Measurements from ENCODE around the gene DNAJC5.
A peak's percentile ranks its signal among the peaks of the same experiment; 100 is the strongest.
"Not testable (repeated sequence)": the region's sequence is repeated elsewhere in the genome, so short reads cannot be mapped to it uniquely, and the experiment has no call there.

DNAJC5 gene

DNA sequence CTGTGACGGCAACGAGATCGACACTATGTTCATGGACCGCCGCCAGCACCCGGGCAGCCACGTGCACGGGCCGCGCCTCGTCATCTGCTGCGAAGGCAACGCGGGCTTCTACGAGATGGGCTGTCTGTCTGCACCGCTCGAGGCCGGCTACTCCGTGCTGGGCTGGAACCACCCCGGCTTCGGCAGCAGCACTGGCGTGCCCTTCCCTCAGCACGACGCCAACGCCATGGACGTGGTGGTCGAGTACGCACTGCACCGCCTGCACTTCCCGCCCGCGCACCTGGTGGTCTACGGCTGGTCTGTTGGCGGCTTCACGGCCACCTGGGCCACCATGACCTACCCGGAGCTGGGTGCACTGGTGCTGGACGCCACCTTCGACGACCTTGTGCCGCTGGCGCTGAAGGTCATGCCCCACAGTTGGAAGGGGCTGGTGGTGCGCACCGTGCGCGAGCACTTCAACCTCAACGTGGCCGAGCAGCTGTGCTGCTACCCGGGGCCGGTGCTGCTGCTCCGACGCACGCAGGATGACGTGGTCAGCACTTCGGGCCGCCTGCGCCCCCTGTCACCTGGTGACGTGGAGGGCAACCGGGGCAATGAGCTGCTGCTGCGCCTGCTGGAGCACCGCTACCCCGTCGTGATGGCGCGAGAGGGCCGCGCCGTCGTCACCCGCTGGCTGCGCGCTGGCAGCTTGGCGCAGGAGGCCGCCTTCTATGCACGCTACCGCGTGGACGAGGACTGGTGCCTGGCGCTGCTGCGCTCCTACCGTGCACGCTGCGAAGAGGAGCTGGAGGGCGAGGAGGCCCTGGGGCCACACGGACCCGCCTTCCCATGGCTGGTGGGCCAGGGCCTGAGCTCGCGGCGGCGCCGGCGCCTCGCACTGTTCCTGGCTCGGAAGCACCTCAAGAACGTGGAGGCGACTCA, 32.7 kb upstream of the DNAJC5 start:
- no peak for DNase-seq

DNA sequence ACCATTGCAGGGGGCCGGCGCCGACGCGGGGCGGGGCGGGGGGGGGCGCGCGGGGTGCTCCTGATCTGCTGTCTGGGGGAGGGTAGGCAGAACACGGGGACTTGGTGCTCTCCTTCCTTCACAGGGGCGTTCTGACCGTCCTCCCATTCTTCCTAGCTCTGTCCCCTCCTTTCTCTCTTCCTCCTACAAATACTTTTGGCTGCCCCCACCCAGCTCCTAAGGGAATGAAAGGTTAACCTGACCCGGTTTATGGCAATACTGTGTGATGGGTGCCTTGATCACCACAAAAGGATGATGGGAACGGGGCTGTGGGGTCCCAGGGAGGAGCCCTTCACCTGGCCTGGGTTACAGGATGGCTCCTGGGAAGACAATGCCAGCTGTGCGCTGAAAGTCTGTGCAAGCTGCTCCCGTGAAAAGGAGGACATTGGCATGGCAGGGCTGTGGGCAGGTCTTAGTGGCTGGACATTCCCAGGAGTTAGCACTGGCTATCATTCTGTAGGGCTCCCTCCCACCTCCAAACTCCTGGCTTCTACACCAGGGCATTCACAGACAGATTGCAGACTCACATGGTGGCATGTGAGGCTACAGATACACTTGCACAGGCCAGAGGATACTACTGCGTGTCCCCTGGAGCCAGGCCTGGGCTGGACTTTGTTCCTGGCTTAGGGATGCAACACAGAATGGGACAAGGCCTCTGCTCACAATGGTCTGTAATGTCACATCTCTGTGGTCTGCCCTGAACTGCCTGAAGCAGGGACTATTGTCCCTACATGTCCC, 31.7 kb upstream of the DNAJC5 start:
- no peak for DNase-seq

DNA sequence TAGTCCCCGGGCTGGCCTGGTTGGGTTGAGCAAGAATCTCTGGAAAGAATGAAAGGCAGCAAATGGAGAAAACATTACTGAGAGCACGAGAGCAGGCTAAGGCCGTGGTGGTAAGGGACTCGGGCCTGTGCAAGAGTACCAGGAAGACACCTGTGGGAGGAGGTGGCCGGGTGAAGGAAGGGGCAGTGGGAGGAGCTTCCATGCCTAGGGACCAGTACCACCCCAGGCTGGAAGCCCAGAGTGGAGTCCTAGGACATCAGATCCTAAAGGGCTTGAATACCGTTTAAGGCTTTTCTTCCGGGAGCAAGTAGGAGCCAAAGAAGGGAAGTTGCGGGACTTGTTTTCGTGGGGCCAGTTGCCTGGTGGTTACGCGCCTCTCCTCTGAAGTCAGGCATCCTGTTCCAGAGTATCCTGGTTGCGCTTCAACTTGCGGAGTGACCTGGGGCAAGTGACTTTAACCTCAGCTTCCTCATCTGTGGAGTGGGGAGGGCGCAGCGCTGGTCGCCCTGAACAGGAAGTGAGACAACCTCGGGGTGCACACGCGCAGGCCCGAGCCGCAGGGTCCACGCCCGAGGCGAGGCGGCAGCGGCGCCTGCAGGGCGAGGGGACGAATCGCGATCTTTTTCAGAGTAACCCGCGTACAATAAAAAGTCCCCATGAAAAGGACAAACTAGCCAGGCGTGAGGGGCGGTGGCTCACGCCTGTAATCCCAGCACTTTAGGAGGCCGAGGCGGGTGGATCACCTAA, 31.0 kb upstream of the DNAJC5 start:
- peak; percentile 86 for DNase-seq

DNA sequence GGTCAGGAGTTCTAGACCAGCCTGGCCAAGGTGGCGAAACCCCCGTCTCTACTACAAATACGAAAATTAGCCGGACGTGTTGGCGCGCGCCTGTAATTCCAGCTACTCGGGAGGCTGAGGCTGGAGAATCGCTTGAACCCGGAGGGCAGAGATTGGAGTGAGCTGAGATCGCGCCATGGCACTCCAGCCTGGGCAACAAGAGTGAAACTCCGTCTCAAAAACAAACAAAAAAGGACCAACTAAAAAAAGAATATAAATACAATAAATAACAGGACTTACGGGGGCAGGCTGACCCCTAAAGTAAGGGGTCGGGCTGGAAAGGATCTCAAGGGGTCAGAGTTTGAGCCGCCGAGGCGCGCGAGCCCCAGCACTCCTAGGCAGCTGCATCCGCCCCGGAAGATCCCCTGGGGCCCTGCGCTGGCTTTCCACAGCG, 30.4 kb upstream of the DNAJC5 start:
- no peak for DNase-seq

DNA sequence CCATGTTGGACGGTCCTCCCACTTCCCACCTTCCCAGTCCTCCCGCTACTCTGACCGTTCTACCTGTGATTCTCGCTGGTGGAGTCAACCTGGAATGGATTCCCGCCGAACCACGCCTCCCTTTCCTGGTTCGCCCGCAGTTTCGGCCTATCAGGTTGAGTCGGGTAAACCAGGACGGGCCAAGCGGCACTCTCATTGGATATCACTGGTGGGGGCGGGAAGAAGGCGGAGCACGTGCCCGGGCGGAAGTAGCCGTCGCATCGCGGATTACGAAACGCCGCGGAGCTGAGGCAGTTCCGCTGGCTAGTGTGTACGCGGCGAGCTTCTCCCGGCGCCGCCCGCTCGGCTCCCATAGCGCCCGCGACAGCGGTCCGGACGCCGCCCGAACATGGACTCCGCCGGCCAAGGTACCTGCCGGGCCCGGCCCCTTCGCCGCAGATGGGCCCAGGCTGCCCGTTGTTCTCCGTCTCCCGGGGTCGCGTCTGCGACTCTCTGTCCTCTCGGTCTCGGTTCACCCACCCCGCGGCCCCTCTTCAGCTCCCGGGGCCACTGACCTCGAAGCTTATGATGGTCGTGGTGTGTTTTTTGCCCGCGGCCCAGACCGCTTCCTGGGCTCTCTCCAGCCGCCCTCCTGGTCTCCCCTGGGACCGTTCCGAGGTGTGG, 29.8 kb upstream of the DNAJC5 start, which contains the start of gene TPD52L2:
TPD52L2 (plus strand) TSS at position 293 of the 663 bp plus-strand sequence; CDS start at position 389, 96 bp downstream.
- peak; percentile 97 for DNase-seq

DNA sequence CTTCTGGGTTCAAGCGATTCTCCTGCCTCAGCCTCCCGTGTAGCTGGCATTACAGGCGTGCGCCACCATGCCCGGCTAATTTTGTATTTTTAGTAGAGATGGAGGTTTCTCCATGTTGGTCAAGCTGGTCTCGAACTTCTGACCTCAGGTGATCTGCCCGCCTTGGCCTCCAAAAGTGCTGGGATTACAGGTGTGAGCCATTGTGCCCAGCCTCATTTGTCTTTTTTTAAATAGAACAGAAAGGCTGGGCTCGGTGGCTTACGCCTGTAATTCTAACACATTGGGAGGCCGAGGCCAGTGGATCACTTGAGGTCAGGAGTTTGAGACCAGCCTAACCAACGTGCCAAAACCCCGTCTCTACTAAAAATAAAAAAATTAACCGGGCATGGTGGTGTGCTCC, 27.9 kb upstream of the DNAJC5 start:
- DNase-seq, result not testable (repeated sequence)

DNA sequence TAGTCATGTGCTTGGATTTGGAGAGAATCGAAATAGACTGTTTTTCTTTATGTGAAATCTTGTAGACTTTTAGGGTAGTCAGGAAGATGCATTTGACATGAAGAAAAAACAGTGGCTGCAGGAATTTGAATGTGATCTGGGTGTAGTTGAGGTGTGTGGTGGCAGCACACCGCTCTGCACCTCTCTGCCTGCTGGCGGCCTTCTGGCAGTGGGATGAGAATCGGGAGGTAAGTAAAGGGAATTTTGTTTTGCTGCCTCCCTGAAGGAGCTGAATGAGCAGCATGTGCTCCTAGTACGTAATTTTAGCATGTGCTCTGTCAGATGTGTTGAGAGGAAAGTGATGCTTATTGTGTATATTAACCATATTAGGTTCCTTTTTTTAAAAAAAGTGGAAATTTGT, 26.7 kb upstream of the DNAJC5 start:
- DNase-seq, result no peak

DNA sequence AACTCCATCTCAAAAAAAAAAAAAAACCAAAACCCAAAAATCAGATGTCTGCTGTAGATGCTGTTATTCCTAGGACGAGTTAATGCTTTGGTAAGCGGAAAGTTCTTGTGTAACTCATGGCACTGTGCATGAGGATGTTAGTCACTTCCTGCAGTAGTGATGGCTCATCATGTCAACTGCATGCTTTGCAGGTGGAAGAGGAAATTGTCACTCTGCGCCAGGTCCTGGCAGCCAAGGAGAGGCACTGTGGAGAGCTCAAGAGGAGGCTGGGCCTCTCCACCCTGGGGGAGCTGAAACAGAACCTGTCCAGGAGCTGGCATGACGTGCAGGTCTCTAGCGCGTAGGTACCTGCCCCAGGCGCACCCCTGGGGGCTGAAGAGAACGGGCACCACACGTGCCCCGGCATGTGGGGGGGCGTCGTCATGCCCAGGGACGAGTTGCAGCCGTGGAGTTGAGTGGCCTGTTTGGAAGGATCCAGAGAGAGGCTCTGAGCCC, 21.4 kb upstream of the DNAJC5 start:
- DNase-seq, result no peak

DNA sequence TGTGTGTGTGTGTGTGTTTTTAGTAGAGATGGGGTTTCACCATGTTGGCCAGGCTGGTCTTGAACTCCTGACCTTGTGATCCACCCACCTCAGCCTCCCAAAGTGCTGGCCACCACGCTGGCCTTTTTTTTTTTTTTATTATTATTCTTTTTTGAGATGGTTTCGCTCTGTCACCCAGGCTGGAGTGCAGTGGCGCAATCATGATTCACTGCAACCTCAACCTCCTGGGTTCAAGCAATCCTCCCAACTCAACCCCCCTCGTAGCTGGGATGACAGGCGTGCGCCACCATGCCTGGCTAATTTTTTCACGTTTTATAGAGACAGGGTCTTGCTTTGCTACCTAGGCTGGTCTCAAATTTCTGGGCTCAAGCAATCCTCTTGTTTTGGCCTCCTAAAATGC, 20.7 kb upstream of the DNAJC5 start:
- not testable (repeated sequence) for DNase-seq

DNA sequence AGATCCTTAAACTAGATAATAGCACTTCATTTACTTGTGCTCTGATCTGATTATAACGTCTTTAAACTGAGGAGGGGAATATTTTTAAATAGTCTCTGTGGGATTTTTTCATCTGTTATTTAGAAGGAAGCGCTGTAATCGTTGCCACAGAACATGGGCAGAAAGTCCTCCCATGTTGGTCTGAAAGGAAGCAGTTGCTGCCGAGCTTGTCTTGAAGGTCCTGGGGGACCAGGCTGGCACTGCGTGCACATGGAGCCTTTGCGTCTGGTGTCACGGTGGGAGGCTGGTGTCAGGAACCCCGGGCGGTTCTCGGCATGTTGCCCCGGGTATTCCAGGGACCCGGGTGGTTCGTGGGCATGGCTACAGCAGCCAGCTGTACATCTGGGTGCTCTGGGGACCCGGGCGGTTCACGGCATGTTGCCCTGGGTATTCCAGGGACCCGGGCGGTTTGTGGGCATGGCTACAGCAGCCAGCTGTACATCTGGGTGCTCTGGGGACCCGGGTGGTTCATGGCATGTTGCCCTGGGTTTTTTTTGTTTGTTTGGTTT, 18.4 kb upstream of the DNAJC5 start:
- DNase-seq, result no peak

DNA sequence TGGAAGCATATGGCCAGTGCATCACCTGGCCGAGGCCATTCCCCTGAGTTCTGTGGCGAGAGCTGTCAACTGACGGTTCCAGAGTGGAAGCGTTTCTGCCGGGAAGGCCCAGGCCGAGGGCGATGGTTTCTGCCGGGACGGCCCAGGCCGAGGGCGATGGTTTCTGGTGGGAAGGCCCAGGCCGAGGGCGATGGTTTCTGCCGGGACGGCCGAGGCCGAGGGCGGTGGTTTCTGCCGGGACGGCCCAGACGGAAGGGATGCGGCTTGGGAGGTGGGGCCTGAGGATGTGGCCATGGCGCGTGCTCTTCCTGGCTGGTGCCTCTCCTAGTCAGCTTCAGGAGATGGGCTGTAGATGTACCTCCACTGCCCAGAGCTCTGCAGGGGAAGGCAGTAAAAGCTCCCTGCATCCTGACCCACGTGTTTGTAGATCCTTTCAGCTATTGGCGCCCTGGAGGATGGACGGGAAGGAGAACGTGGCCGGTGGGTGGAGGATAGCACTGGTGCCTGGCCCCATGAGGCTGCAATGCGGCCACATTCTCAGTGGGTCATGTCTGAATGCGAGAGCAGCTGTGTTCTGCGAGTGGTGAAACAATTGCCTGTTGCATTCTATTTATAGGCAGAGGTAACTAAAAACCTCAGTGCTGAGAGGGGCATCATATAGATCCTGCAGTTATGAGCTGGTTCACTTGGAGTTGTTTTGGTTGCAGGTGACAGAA, 17.0 kb upstream of the DNAJC5 start:
- DNase-seq, result no peak

DNA sequence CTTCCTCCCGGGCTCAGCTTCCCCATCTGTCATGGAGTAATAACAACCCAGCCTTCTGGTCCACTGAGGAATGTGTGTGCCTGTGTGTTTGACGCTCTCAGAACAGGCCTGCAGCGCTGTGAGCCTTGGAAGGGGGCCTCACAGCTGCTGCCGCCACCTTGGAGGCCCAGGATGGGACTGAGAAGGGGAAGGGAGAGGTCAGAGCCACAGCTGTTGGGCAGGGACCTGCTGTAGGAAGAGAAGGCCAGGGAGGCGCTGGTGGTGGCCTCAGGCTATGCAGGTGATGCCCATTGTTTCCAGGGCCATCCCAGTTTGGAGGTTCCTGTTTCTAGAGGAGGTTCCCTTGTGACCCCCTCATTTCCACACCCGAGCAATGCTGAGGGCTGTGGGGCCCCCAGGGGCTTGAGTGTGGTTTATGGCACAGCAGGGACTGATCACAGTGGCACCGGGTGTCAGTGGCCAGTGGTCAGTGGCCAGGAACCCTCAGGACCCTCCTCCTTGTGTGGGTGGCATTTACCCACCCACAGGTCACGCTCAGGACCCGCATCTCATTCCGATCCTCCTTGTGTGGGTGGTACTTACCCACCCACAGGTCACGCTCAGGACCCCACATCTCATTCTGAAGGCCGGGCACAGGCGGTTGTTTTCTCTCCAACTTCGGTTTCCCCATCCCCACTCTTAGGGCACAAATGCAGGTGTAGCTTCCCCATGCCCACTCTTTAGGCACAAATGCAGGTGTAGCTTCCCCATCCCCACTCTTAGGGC, 15.8 kb upstream of the DNAJC5 start:
- DNase-seq, result no peak

DNA sequence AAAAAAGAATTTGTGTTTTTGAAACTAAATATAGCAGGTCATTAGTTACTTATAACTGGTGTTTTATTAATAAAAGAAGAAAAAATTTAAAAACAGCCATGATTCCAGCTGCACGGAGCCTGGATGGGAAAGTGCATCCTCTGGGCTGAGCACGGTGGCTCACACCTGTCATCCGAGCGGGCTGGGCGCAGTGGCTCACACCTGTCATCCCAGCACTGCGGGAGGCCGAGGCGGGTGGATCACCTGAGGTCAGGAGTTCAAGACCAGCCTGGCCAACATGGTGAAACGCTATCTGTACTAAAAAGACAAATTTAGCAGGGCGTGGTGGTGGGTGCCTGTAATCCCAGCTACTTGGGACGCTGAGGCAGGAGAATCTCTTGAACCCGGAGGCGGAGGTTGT, 14.0 kb upstream of the DNAJC5 start:
- DNase-seq, result not testable (repeated sequence)

DNA sequence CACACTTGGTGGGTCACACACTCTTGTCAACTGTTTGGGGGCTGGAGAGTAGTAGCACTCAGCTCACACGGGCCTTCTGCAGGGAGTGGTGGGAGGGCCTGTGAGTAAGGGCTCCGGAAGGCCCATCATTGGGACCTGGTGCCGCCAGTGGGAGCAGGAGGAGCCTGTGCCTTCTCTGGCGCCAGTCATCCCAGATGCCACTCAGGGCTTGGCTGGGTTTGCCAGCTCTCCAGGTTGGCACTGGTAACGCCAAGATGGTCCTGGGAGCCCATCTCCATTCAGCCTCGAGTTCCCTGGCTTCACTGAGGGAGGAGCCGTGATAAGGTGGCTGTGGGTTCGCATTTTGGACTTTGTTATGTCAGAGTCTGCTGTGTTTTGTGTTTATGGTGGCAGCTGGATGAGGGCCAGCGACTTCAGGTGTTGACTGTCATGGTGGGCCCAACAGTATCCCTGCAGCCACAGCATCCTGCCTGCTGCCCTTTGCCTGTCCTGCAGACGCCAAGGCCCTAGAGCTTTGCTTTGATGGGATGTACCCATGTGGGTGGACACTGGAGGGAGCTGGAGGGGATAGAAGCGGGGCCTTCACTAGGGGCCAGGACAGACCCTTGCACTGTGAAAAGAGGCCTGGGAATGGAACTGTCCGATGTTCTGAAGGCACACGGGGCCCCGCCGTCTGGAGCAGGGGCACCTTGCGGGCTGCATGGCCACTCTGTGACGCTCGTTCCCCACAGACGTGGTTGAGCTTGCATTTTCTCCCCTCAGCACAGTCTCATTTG, 13.3 kb upstream of the DNAJC5 start:
- no peak for DNase-seq

DNA sequence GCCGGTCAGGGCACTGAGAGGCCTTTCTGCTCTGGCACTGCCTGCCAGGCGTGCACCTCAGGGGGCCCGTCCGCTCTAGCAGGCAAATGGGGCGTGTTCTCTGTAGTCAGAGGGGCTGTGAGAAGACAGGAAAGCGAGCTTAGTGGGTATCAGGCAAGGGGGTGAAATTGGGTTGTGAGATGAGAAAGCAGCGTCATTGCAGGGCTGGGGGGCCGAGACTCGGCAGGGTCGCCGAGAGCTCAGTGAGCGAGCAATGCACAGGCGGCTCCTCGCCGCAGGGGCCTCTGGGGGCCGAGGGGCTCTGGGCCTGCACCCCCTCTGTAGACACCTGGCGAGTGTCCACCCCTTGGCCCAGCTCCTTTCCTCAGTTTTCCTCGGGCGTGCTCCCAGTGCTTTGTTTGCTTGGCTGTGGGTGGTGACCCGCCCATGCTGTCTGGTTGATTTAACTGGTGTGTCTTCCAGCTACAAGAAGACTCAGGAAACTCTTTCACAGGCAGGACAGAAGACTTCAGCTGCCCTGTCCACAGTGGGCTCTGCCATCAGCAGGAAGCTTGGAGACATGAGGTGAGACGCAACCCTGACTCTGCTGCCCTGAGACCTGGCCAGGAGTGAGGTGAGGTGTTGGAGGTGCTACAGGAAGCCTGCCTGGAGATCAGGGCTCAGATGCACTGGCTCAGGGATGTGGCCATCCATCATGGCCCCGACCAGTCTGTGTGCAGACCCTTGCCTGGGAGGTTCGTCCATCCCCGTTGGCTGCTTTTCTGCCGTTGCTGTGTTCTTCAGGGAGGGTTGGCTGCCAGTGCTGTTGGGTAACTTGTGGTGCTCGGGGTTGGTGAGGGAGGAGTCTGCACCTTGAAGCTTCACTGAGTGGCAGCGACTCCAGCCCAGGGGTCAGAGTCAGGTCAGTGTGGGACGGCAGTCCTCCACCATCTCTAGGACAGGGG, 12.4 kb upstream of the DNAJC5 start:
- DNase-seq, result no peak

DNA sequence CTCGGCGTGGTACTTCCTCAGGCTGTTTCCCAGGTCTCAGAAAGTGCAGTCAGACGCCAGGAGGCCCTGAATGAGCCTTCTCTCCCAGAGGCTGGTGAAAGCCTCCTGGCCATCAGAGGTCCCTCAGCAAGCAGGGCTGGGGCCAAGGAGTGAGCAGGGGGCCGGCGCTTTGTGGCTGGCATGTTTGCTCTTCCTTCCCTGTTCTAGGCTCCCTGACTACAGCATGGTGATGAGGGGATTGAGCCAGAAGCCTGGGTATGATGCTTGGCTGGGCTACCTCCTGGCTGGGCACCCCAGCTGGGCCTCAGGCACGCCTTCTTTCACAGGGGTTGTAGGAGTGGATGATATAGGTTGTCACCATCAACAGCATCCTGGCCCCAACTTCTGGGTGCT, 11.7 kb upstream of the DNAJC5 start:
- DNase-seq, result no peak

DNA sequence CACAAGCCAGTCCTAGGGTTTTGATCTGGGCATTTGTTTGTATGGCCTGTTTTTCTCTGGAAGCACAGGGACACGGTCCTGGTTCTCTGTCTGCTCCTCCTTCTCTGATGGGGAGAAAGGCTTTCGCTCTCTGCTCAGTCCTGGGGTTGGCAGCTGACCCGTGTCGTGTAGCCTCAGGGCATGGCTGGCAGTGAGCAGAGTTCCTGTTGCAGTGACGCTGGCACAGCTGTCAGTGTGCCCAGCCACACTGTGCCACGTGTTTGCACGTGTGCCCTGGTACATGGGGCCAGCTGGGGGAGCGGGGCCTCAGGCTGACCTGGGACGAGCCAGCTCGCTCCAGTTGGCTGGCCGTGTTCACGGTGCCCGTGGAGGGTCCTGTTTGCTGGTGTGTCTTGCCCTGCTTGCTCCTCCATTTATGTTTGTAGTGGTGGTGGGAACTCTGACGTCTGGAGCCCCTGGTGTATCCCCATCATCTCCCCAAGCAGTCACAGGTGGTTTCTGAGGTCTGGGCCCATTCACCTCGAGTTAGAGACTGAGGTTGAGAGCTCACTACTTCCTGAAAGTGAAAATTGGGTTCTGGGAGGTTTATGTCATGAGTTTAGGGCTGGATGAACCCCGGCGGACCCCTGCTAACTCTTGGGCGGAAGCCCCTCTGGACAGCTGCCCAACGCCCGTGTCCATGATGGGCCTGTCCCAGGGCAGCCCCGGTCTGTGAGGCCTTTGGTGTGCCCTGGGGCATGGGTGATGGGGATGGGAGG, 10.2 kb upstream of the DNAJC5 start:
- no peak for DNase-seq

Measured in activated CD8-positive, alpha-beta memory T cell treated with anti-CD3 and anti-CD28 coated beads, Interleukin-2, amount 50 U/mL, for 48 hours (primary cell).